GM23248 (cell line): ENCODE results near the gene SPEM2. TPM values are rescaled to one million over a fixed set of nuclear protein-coding genes. Genes with fewer than 3 reads are reported as not detected.

Source experiments
- DNase-seq: peaks from one replicate; pipeline ENCODE4 v3.0.0-alpha.2; 2015
- H2AFZ ChIP-seq: fragments of 200-600 bp; sonication (generic); 2 replicates; pipeline ENCODE4 v1.6.1; 2016; ENCODE audit warnings: antibody characterized with exemption
- H3F3A ChIP-seq: fragments of 200-600 bp; sonication (generic); 2 replicates; pipeline ENCODE4 v1.6.1; 2016; ENCODE audit warnings: mild to moderate bottlenecking, antibody characterized with exemption, mixed run types; ENCODE audit not compliant: insufficient read depth
- H3K27ac ChIP-seq: fragments of 200-600 bp; sonication (generic); 2 replicates; pipeline ENCODE4 v1.5.1; 2016; ENCODE audit warnings: mild to moderate bottlenecking
- H3K27me3 ChIP-seq: fragments of 200-600 bp; sonication (generic); replicated peaks from 2 replicates; pipeline ENCODE4 v1.6.1; 2016; ENCODE audit warnings: mild to moderate bottlenecking; ENCODE audit not compliant: insufficient read depth
- H3K36me3 ChIP-seq: fragments of 200-600 bp; sonication (generic); 2 replicates; pipeline ENCODE4 v1.6.1; 2016; ENCODE audit warnings: low read depth, mild to moderate bottlenecking
- H3K4me1 ChIP-seq: fragments of 200-600 bp; sonication (generic); 2 replicates; pipeline ENCODE4 v1.6.1; 2016; ENCODE audit warnings: mild to moderate bottlenecking; ENCODE audit not compliant: insufficient read depth
- H3K4me2 ChIP-seq: fragments of 200-600 bp; sonication (generic); one replicate; pipeline ENCODE4 v1.6.1; 2016; ENCODE audit warnings: mild to moderate bottlenecking; ENCODE audit not compliant: unreplicated experiment
- H3K4me3 ChIP-seq: fragments of 200-600 bp; sonication (generic); 2 replicates; pipeline ENCODE4 v1.5.1; 2016; ENCODE audit warnings: mild to moderate bottlenecking
- H3K79me2 ChIP-seq: fragments of 200-600 bp; sonication (generic); 2 replicates; pipeline ENCODE4 v1.6.1; 2016; ENCODE audit warnings: mild to moderate bottlenecking; ENCODE audit not compliant: insufficient read depth
- H3K9ac ChIP-seq: fragments of 200-600 bp; sonication (generic); 2 replicates; pipeline ENCODE4 v1.6.1; 2016; ENCODE audit warnings: mild to moderate bottlenecking
- H3K9me2 ChIP-seq: fragments of 200-600 bp; sonication (generic); 2 replicates; pipeline ENCODE4 v1.6.1; 2016; ENCODE audit warnings: mixed run types, mild to moderate bottlenecking, moderate library complexity; ENCODE audit not compliant: insufficient read depth
- H3K9me3 ChIP-seq: fragments of 200-600 bp; sonication (generic); one replicate; pipeline ENCODE4 v1.6.1; 2017; ENCODE audit warnings: low read depth
- H4K20me1 ChIP-seq: fragments of 200-600 bp; sonication (generic); 2 replicates; pipeline ENCODE4 v1.6.0; 2016; ENCODE audit not compliant: insufficient read depth
- EZH2 ChIP-seq: fragments of 200-600 bp; sonication (generic); IDR thresholded peaks from 2 replicates; pipeline ENCODE4 v1.6.1; 2018; ENCODE audit warnings: antibody characterized with exemption, mild to moderate bottlenecking; ENCODE audit not compliant: insufficient read depth, poor library complexity, severe bottlenecking
- EZH2phosphoT487 ChIP-seq: fragments of 200-600 bp; sonication (generic); IDR thresholded peaks from 2 replicates; pipeline ENCODE4 v1.6.1; 2018; ENCODE audit warnings: antibody characterized with exemption, moderate library complexity, mild to moderate bottlenecking, low read depth; ENCODE audit not compliant: insufficient read depth
- WGBS, 2 experiments: methylation state at CpG; one replicate each; pipeline ENCODE4 v1.1.6; 2015 to 2017; ENCODE audit warnings: low lambda C conversion rate in 2 of 2, low coverage in 1 of 2; ENCODE audit errors: missing lambda C conversion rate in 2 of 2; 5-methylcytosine and 5-hydroxymethylcytosine counted together
- in situ Hi-C: fragments of 300-500 bp; cut with MboI; formaldehyde crosslinking; loops from 2 replicates; pipeline ENCODE4 v1.15.0; 2020
- polyA plus RNA-seq: library from polyadenylated mRNA; unstranded; fragments of >200 nt; fragmentation: Nextera tagmentation; extraction: Ambion mirVana; gene quantifications from 2 replicates; pipeline ENCODE4 v1.2.1, GENCODE V29; 2016
- total RNA-seq: library from RNA; depleted of rRNA; stranded (reverse); fragments of >200 nt; shearing (Covaris generic); gene quantifications from 2 replicates; pipeline ENCODE4 v1.2.3, GENCODE V29; 2014

The SPEM2 gene
- total and polyA plus RNA-seq, 2 experiments from 2014 or later, result not detected

DNA sequence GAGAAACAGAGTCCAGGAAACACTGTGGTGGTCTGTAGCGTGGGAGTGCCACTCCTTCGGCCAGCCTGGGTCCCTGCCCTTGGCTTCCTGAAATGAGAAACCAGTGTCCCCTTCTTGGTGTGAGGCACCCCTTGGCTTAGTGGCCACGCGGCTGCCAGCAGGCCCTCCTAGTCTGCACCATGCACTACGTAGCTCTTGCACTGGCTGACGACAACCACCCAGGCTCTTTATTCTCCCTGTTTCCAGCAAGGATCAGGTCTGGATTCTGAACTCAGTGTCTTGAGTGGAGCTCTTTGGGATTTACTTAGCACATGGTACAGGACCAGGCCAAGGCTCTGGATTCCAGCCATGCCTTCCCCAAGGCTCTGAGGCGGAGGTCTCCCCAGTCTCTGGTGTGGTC lies 2.1 kb downstream of the SPEM2 start:
- Histone ChIP-seq H4K20me1 (no peaks in the 10 kb centered on the region), H3K79me2 (no peaks in the 10 kb centered on the region), H3F3A (peaks cover 8% of the 10 kb centered on the region; the same call in 1 of the 2 replicates), H3K36me3 (no peaks in the 10 kb centered on the region), H3K4me1 (no peaks in the 10 kb centered on the region; the same call in 1 of the 2 replicates), H3K27me3 (no peaks in the 10 kb centered on the region), H3K9me2 (no peaks in the 10 kb centered on the region), H3K9ac (no peak overlapping the region), H3K4me2 (no peak overlapping the region), H2AFZ (no peak overlapping the region), H3K27ac (no peak overlapping the region), H3K4me3 (no peak overlapping the region), H3K9me3 (no peaks in the 10 kb centered on the region)
- no peak for DNase-seq
- TF ChIP-seq EZH2phosphoT487, result no peak
- no peak for TF ChIP-seq EZH2
- WGBS, 2 experiments, result 66 to 88% methylated on average over 7 of the region's 7 CpGs
- in situ Hi-C loops, result no loop called here

- TF ChIP-seq EZH2 (no peak), EZH2phosphoT487 (no peak)
- H3K9me2 ChIP-seq, result no peaks in the 10 kb centered on the region
- no peaks in the 10 kb centered on the region for H3K36me3 ChIP-seq
- H3K4me2 ChIP-seq, result no peak within 1 kb of the TSS
- H3K27me3 ChIP-seq, result no peaks in the 10 kb centered on the region
- no peaks in the 10 kb centered on the region for H4K20me1 ChIP-seq
- in situ Hi-C loops, result no loop called here
- no peak within 1 kb of the TSS for H3K27ac ChIP-seq
- no peak within 1 kb of the TSS for H3K9ac ChIP-seq
- no peaks in the 10 kb centered on the region for H3K79me2 ChIP-seq
- H2AFZ ChIP-seq, result no peak within 1 kb of the TSS
- DNase-seq, result peak; percentile 15
- H3F3A ChIP-seq, result peaks cover 8% of the 10 kb centered on the region; the same call in 1 of the 2 replicates
- H3K9me3 ChIP-seq, result no peaks in the 10 kb centered on the region
- no peaks in the 10 kb centered on the region; the same call in 1 of the 2 replicates for H3K4me1 ChIP-seq
- H3K4me3 ChIP-seq, result no peak within 1 kb of the TSS
- 51 to 72% methylated on average over 5 of the region's 5 CpGs for WGBS, 2 experiments
Observed at GRCh38 chr17:7428557-7428956, 3.1 kb downstream of the SPEM2 start, which contains the start of gene SPEM3. Gene SPEM3 (plus strand): TSS chr17:7428857. CDS start chr17:7428903, 46 bp downstream.

- H3K36me3 ChIP-seq, result no peaks in the 10 kb centered on the region
- 62 to 79% methylated on average over 6 to 9 of the region's 10 CpGs for WGBS, 2 experiments
Observed at GRCh38 chr17:7429722-7430121, 4.3 kb downstream of the SPEM2 start.

DNA sequence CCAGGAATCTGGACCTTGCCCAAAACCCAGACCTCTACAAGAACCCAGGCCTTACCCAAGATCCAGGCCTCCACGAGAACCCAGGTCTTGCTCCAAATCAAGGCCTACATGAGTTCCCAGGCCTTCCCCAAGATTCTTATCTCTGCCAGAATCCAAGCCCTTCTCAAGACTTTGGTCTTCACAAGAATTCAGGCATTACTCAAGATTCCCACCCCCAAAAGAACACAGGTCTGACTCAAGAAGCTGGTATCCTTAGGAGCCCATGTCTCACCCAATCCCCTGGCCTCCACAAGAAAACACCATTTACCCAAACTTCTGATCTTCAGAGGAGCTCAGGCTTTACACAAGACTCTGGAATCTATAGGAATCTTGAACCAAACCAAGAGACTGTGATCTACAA lies 5.8 kb downstream of the SPEM2 start:
- no peak for TF ChIP-seq EZH2
- TF ChIP-seq EZH2phosphoT487, result no peak
- no peaks in the 10 kb centered on the region for H3K27me3 ChIP-seq

More at GRCh38 chr17:7429722-7430121, 4.3 kb downstream of the SPEM2 start:
- Histone ChIP-seq H3K9me3 (no peaks in the 10 kb centered on the region), H2AFZ (no peak overlapping the region), H3K4me2 (no peak overlapping the region), H3K4me3 (no peak overlapping the region), H3K27ac (no peak overlapping the region), H4K20me1 (no peaks in the 10 kb centered on the region), H3K79me2 (no peaks in the 10 kb centered on the region), H3K4me1 (no peaks in the 10 kb centered on the region; the same call in 1 of the 2 replicates), H3K27me3 (no peaks in the 10 kb centered on the region), H3K9me2 (no peaks in the 10 kb centered on the region), H3K9ac (no peak overlapping the region), H3F3A (peaks cover 8% of the 10 kb centered on the region; the same call in 1 of the 2 replicates)
- in situ Hi-C loops, result no loop called here
- DNase-seq, result no peak
- no peak for TF ChIP-seq EZH2phosphoT487
- TF ChIP-seq EZH2, result no peak

DNA sequence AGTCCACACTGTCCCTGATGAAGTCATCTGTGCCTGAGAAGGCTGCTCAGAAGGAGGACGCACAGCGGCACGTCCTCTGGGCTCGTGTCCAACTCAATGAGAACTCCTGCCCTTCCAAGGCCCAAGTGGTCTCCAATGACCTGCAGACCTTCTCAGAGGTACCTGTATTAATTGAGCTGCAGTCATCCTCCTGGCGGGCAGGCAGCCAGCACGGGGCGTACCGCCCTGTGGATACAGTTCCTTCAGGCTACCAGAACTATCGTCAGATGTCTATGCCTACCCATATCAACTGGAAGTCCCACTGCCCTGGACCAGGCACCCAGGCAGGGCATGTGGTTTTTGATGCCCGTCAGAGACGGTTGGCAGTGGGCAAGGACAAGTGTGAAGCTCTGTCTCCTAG lies 6.9 kb downstream of the SPEM2 start:
- Histone ChIP-seq H3K9me2 (no peaks in the 10 kb centered on the region), H3K27me3 (no peaks in the 10 kb centered on the region), H2AFZ (no peak overlapping the region), H3K79me2 (no peaks in the 10 kb centered on the region), H3K9ac (no peak overlapping the region), H3K9me3 (no peaks in the 10 kb centered on the region), H3K4me2 (no peak overlapping the region), H3K36me3 (no peaks in the 10 kb centered on the region), H3K4me1 (no peaks in the 10 kb centered on the region; the same call in 1 of the 2 replicates), H3K4me3 (no peak overlapping the region), H3K27ac (no peak overlapping the region), H4K20me1 (no peaks in the 10 kb centered on the region), H3F3A (peaks cover 8% of the 10 kb centered on the region; the same call in 1 of the 2 replicates)
- DNase-seq, result no peak
- in situ Hi-C loops, result no loop called here
- WGBS, 2 experiments, result 88 to 92% methylated on average over 9 to 11 of the region's 11 CpGs
- no peak for TF ChIP-seq EZH2
- no peak for TF ChIP-seq EZH2phosphoT487

More for the DNA sequence above, 5.8 kb downstream of the SPEM2 start:
- Histone ChIP-seq H3K79me2 (no peaks in the 10 kb centered on the region), H2AFZ (no peak overlapping the region), H3K9me2 (no peaks in the 10 kb centered on the region), H3K4me2 (no peak overlapping the region), H3F3A (peaks cover 8% of the 10 kb centered on the region; the same call in 1 of the 2 replicates), H3K9me3 (no peaks in the 10 kb centered on the region), H3K9ac (no peak overlapping the region), H3K27ac (peak overlapping the region; percentile 19; the same call in 1 of the 2 replicates), H3K36me3 (no peaks in the 10 kb centered on the region), H4K20me1 (no peaks in the 10 kb centered on the region), H3K4me3 (no peak overlapping the region), H3K4me1 (no peaks in the 10 kb centered on the region; the same call in 1 of the 2 replicates)
- in situ Hi-C loops, result no loop called here
- 52 to 60% methylated on average over 1 of the region's 1 CpG for WGBS, 2 experiments
- peak; percentile 46 for DNase-seq
